Activated gamma-delta T cell (primary cell): ENCODE data around the gene SLC9A8.
"Not testable (repeated sequence)": the region's sequence is repeated elsewhere in the genome, so short reads cannot be mapped to it uniquely, and the experiment has no call there.

Experiments
- DNase-seq: peaks from one replicate; lab custom pipeline; 2025; lab: John Stamatoyannopoulos, UW

The SLC9A8 gene

DNA sequence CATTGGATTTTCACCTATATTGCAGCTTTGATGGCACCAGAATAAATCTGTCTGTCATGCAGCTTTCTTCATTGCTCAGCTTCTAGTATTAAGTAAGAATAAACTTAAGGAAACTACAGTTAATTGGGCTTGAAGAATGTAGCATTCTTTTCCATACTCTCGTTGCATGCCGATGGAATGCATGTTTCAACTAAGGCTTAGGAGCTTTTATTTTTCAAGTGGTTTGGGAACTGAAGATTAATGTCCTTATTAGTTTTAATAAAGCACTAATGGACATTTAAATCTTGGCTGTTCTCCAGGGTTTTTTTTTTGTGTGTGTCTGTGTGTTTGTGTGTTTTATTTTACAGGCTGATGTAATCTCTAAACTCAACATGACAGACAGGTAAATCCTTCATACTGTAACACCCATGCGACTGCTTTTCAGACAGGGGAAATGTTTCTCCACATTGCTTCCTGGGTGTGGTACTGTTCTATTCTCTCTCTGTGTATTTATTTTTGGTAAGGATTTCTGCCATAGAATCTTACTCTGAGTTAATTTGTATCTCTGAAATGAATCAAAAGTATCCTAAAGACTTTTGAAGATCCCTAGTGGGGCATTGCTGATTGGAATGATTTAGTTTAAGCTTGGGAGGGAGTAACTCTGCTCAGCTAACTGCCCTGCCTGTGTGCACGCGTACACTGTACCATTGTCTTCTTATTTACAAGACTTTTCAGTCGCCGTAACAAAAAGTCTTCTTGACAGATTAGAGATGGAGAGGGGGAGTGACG is 38.0 kb downstream of the SLC9A8 start:
- no peak for DNase-seq

DNA sequence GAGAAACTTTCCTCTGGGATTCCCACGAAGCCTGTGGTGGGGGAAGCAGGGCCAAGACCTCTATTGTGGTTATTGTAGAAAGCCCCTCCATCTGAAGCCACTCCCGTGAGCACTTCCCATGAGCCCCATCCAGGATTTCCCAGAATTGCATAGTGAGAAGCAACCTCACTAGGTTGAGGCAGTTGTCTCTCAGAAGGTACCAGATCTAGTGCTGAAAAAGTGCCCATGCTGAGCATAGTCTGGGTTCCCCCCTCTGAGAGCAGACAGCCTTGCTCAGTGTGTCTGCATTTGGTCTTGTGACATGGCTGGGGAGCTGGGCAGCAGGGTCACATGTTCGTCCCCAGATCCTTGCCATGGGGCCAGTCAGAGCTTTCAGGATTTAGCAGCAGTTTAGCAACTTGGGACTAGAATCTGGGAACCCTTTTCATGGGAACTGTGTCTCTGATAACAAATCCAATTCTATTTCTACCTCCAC is 38.6 kb downstream of the SLC9A8 start:
- no peak for DNase-seq

DNA sequence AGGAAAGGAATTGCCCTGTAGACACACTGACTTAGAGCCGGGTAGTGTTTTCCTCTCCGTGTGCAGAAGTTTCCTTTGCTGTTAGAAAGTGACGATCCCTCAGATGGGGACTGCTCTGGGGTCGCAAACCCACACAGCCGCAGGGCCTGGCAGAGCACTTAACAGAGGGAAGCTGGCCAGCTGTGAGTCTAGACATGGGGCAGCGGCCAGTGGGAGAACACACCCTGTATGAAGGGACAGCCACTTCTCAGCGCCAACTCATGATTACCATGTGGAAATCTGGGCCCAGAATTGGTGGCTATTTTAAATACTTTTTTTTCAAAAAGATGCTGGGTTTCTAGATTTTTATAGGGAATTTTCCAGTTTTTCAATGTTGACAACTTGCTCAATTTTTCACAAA is 39.4 kb downstream of the SLC9A8 start:
- no peak for DNase-seq

DNA sequence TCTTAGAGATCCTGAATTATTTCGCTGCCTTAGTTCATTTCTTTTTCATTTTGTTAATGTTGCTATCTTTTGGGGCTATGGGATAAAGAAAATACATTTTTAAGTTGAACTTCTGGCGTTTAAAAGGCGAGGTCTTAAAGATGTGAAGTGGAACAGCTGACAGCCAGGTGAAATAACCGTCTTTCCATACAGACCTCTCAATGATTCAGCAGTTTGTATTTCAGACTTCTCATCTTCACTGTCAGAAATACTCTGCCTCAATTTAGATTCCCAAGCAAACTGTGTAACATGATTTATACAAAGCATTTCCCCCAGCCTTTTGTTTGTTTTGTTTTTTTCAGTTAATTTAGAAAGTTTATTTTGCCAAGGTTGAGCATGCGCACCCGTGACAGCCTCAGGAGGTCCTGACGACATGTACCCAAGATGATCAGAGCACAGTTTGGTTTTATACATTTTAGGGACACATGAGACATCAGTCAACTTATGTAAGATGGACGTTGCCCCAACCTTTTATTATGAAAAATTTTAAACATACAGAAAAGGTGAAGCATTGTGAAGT is 40.0 kb downstream of the SLC9A8 start:
- no peak for DNase-seq

DNA sequence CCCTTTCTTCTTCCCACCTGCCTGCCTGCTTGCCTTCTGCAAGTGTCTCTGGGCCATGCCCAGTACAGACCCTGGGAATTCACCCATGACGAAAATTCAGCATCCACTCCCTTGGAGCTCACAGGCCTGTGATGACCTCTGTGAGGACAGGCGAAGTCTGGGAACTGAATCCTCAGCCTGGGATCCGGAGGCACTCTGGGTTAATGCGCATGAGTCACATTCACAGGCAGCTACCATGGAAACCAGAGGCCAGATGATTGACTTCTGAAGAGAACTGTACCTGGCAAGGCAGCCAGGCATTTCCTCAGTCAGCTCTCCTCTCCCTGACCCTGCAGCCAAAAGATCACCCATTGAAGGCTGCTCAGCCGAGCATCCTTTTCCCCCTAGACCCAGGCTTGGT is 41.0 kb downstream of the SLC9A8 start:
- no peak for DNase-seq

DNA sequence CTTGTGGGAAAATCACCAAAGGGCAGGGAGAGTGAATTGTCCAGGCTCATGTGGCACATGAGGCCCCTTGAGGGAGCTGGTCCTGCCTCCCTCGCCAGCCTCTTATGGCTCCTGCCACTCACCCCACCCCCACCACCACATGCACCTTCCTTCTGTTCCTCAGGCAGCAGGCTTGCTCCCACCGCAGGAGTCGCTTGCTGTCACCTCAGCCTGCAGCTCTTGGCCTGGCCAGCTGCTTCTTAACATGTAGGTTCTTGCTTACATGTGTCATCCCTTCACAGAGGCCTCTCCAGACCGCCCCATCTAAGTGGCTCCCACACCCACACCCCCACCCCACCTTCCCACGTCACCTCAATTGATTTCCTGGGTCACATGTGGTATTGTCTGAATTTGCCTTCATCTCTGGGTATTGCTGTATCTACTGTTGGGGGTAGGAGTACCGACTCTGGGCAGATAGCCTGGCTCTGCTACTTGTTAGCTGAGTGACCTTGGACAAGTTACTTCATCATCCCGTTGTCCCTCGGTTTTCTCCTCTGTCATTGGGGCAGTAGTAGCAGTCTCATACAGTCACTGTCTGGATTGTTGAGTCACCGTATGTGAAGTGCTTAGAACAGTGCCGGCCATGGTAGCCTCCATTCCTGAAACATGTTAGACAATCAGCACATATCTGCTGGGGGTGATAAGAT is 41.7 kb downstream of the SLC9A8 start:
- no peak for DNase-seq

DNA sequence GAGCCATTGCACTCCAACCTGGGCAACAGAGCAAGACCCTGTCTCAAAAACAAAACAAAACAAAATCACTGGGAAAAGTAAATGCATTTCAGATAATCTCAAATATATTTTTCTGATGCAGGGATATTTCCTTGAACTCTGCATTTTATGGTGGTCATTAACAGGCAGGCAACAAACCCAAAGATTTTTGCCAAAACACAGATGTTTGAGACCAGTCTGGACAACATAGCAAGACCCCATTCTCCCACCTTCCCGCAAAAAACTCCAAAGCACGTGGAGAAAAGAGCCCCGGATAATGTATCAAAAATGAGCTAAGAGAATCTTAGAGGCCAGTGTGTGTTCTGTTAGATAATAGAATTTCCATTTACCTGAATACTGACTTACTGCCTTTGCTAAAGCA is 44.3 kb downstream of the SLC9A8 start:
- no peak for DNase-seq

DNA sequence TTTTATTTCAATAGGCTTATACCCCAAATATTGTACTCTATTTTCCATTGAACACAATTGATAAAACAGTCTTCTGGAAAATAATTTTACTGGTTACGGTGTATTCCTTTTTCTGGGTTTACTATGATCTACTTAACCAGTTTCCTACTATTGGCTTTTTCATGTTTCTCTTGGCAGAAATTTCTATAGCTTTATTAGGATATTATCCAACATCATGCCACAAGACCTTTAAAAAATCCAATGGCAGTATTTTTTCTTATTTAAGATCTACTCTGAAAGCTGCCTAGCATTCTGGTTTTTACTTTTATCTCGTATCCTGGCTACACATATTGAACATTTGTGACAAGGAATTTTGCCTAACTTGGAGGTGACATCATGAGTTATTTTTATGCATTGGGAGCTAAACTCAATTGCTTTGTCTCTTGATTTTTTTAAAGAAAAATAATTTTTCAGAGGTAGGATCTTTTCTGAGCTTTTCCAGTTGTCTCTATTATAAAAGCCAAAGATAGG is 45.5 kb downstream of the SLC9A8 start:
- no peak for DNase-seq

DNA sequence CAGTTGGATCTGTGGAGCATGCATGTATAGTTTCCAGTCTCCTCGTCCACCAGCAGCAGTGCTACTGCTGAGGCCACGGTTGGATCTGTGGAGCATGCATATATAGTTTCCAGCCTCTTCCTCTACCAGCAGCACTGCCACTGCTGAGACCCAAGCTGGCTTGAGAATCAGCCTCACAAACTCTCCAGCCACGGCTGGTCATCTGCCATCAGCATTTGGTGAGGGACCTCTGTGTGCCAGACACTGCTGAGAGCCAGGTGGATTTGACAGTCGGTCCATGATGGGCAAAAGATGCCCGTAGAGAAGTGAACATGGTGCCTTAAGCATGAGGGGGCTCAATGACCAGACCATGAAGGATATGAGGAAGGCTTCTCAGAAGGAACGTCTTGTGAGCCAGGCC is 46.4 kb downstream of the SLC9A8 start:
- no peak for DNase-seq

DNA sequence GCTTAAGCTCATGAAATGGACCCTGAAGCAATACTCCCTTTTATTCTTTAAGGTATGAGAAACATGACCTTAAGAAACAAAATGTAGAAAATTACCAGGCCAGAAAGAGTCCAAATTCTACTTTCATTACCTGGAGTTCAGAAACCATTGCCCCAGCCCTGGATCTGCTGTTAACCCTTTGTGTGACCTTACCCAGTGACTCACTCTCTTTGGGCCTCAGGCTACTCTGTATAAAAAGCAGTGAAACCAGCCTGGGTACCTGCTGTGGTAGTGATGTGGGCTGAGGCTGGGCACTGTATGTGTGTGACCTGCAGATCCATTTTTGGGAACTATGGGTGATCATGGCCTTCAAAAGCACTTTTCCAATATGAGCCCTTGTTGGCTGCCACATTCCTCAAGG is 47.2 kb downstream of the SLC9A8 start:
- DNase-seq = no peak

DNA sequence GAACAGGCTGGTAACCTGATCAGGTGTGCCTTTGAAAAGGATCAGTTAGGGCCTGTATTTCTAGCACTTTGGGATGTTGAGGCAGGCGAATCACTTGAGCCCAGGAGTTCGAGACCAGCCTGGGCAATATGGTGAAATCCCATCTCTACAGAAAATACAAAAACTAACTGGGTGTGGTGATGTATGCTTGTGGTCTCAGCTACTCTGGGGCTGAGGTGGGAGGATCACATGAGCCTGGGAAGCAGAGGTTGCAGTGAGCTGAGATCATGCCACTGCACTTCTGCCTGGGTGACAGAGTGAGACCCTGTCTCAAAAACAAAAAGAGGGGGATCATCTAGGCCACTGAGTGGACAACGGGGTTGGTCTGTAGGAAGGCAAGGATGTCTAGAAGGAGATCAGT is 48.6 kb downstream of the SLC9A8 start:
- DNase-seq = not testable (repeated sequence)

DNA sequence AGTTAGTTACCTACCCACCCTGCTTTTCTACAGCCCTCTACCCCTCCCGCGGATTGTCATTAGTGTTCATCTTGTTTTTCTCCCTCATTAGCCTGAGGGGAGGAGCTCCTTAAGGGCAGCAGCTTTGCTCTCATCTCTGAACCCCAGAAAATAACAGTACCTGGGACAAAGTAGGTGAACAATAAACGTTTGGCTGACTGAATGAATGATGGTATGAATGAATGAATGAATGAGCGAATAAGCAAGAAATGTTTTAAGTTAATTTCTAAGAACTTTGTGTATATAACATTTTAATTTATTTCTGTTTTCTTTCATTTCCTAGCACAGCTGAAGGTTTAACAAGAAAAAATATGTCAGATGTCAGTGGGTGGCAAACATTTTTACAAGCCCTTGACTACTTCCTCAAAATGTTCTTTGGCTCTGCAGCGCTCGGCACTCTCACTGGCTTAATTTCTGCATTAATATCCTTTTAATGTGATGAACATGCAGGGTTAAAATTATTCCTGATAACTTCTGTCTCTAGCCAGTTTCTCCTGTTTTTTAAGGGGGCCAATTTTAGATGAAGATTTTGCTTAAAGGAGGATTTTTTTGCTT is 50.1 kb downstream of the SLC9A8 start:
- DNase-seq = no peak

DNA sequence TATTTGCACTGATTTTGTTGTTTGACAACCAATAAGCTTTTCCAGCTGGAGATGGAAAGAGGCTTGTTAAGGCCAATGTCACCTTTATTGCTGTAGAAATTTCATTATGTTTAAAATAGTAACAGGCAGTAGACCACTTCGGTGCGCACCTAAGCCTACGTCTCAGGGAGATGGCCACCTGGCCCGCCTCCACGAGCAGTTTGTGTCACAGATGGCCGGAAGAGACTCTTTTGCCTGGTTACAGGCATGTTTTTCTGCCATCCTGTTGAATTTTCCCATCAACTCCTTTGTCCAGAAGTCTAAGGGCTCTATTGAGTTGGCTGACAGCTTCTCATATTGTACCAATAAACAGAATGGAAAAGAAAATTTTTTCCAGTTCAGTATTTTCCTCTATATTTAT is 51.0 kb downstream of the SLC9A8 start:
- no peak for DNase-seq

DNA sequence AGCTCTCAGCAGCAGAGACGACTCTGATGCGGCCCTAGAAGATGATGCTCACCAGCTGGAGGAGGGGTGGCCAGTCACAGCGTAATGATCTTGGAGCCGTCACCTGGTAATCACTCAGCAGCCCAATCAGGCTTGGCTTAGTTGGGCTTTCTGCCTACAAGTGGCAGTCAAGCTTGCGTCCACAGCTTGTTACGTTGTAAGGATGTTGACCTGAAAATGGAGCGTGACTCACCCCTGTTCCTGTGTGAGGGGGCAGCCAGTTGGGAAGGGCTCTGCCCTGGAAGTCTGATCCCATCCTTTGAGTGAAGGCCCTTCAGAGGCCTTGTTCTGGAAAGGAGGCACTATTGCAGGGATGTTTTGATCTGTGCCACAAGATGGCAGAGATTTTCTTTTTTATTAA is 52.9 kb downstream of the SLC9A8 start:
- DNase-seq = no peak

DNA sequence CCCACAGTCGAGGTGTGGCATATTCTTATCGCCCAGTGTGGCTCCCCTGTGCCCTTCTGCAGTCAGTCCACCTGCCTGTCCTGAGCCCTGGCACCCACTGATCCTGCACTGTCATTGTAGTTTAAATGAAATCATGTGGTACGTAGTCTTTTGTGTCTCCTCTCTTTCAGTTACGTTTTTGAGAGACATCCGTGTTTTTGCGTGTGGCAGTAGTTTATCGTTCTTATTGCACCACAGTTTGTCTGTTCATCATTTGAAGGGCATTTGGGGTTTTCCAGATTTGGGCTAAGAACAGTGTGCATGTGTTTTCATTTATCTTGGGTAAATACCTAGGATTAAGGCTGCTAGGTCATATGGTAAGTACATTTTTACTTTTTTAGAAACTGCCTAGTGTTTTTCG is 53.4 kb downstream of the SLC9A8 start:
- no peak for DNase-seq

DNA sequence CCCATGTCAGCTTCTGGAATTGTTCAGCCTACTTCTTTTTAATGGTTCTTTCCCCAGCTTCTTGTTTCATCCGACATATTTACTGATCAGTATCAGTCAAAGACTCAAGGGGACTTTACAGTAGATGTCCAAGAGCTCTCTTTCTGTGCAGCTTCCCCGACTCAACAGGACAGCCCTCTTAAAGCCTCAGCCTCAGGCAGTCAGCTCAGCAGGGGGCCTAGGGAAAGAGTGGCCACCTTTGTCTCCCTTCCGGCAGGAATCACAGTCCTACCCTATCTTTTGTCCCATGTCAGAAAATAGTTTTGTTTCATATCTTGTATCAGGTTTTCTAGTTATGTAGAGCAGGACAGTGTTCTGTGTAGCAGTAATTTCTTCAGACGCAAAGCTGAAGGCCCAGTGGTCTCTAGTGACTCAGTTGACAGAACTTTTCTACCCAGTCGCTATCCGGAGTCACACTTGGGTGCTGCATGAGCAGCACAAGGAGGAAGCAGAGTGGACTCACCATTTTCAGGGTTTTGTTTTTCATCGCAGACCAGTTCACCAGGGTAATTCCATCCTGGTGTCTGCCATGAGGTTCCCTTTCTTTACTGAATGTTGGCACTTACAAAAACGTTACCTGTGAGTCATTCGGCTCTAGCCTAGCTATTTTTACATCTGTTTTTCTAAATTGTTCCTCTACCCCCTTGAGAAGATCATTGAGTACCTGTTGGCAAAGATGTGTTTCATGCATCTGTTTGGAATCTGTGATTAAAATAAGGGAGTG is 55.0 kb downstream of the SLC9A8 start:
- no peak for DNase-seq

DNA sequence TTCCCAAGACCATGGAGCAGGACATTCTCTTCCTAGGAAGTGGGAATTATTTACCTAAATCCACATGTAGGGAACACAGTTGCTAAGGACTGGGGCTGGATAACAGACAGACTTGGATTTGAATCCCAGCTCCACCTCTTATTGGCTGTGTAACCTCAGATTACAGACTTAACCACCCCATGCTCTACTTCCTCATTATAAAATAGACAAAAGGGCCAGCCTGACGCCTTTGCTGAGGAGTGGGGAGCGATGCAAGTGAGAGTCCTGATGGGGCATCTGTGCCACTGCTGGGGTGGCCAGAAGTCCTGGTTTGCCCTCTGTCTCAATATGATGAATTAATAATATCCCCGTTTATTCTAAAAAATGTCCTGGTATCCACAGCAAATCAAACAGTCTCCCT is 55.9 kb downstream of the SLC9A8 start:
- DNase-seq = no peak

DNA sequence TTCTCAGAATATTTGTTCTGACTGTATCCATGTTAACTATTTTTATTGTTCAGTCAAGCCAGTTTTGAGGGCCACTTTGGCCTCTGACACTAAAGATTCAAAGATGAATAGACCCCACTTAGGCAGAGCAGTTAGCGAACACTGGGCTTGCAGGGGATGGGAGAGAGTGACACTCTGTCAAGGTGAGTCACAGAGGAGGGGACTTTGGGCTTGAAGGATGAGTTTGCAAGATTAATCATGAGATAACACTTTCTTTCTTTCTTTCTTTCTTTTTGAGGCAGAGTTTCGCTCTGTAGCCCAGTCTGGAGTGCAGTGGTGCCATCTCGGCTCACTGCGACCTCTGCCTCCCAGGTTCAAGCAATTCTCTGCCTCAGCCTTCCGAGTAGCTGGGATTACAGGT is 56.3 kb downstream of the SLC9A8 start:
- DNase-seq = no peak

DNA sequence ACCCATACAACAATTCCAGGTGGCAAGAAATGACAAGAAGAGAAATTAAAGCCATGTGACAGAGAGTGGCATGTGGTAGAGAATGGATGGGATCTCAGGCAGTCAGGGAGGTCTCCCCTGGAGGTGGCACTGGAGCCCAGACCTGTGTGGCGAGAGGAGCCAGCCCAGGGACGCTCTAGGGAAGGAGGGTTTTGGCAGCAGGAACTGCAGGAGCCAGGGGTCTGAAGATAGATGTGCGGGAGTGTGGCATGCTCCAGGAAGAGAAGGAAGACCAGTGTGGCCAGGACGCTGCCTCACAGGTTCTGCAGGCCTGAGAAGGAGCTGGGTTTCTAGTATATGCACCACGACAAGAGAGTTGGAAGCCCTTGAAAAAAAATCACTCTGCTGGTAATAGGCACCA is 57.6 kb downstream of the SLC9A8 start:
- DNase-seq = no peak

DNA sequence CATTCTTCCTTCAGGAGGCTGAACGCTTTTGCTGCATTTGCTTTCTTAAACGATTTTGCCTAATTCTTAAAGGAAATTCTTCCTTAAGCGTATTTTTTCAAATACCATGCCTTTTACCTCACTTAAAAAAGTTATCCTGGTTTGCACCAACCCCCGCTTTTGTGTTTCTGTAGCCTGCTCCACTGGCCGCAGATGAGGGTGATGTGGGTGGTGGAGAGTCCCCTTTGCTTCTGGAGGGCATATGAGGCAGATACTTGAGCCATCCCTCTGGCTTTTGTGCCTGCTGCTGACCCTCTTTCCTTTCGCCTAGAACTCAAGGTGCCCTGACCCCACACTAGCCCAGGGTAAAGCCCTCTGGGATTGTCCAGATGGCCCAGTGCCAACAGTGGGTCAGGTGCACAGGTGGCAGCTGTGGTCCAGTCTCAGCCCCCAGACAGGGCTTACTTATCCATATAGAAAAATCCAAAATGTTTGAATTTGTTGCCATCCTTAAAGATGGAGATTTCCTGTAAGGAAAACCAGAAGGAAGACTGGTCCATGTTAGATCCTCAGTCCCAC is 58.8 kb downstream of the SLC9A8 start:
- no peak for DNase-seq

DNA sequence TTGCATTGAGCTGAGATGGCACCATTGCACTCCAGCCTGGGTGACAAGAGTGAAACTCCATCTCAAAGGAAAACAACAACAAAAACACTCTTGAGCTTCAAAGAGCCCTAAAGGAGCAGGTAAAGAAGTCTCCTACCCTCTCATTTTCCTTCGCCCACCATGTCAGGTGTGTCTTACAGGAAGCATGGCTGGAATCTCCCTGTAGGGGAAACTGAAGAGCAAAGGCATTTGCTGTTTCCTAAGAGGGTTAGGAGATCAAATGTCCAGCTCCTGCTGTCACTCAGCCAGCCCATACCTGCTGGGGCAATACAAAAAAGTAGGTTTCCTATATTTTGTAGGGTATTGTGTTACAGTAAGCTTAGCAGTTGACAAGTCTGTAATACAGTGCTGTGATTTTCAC is 59.4 kb downstream of the SLC9A8 start:
- DNase-seq = no peak

DNA sequence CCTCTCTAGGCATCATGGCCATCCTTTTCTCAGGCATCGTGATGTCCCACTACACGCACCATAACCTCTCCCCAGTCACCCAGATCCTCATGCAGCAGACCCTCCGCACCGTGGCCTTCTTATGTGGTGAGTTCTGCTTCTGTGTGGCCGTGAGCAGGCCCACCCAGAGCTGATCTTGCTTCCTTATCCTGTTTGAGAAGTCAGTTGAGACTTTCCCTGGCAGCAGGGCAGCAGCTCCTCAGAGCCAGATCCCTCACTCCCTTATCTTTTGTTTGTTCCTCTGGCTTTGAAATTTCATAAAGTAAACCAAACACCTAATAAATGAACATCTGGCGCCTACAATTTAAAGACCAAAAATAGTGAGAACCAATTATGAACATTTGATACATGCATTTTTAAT is 62.1 kb downstream of the SLC9A8 start:
- DNase-seq = no peak
